Endometrial microvascular endothelial cells (primary cell): ENCODE results near the gene ZMIZ1. TPM values are rescaled to one million over a fixed set of nuclear protein-coding genes. Genes with fewer than 3 reads are reported as not detected.

Experiments used
- in situ Hi-C: cut with HindIII; loops from 2 replicates; pipeline ENCODE4 v1.10.0; 2017; ENCODE audit warnings: low sequenced_read_pairs, low pct_unique_long_range_greater_than_20kb; ENCODE audit errors: inconsistent ontology term
- total RNA-seq: library from RNA; depleted of rRNA; stranded (reverse); fragments of >200 nt; gene quantifications from one replicate; pipeline ENCODE4 v1.2.3, GENCODE V29; 2015; ENCODE audit errors: inconsistent ontology term

Gene ZMIZ1
- total RNA-seq, 1 donor from 2014 or later = 19.5 TPM

DNA sequence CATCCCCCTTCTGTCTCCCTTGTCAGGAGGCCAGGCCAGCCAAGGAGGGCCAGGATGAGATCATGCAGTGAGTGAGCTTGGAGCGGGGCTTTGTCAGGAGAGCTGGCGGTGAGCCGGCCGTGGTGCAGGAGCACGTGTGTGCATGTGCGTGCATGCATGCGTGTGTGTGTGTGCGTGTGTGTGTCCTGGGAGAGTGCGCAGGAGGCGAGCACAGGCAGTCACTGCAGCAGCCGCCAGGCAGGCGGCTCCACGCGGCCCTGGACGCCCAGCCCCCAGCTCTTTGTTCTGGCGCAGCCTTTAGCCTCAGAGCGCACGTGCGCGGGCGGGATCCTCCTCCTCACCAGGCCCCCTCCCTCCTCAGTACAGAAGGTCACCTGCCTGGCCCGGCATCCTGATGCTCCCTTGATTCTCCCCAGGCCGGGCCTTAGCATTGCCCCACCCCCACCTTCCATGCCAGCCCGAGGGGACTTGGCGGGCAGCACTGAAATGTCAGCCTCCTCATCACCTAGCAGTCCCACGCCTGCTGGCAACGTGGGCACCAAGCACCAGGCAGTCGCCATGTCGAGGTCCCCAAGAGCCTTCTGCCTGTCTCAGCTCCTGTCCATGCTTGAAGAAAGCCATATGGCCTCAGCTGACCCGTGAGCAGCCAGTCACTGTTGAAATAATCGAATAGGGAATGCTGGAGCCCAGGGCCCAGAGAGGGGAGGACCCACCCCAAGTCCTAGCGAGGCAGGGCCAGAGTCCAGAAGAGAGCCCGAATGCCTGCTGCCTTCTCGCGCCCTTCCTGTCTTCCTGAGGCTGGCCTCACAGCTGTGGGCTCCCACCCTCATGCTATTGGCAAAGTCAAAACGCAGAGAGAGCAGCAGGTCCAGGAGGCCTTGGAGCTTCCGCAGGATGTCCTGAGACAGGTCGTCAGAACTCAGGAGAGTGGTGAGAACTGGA lies 152.6 kb downstream of the ZMIZ1 start:
- in situ Hi-C loops = no loop called here

DNA sequence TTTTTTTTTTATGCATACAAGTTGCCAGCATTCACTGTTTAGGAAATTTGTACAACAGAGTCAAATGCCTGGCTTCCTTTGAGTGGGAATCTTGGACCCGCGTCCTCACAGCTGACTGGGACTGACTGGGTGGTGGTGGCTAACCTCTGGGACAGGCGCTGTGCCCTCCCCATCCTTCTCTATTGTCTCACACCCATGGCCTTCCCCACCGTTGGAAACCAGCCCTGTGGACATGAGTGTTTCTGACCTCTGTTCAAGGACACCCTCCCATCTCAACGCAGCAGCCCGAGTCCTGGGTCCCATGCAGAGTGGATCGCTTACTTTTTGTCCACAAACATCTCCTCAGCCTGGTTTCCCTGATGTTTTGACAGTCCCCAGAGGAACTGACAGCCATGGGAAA lies 153.4 kb downstream of the ZMIZ1 start:
- in situ Hi-C loops = no loop called here

DNA sequence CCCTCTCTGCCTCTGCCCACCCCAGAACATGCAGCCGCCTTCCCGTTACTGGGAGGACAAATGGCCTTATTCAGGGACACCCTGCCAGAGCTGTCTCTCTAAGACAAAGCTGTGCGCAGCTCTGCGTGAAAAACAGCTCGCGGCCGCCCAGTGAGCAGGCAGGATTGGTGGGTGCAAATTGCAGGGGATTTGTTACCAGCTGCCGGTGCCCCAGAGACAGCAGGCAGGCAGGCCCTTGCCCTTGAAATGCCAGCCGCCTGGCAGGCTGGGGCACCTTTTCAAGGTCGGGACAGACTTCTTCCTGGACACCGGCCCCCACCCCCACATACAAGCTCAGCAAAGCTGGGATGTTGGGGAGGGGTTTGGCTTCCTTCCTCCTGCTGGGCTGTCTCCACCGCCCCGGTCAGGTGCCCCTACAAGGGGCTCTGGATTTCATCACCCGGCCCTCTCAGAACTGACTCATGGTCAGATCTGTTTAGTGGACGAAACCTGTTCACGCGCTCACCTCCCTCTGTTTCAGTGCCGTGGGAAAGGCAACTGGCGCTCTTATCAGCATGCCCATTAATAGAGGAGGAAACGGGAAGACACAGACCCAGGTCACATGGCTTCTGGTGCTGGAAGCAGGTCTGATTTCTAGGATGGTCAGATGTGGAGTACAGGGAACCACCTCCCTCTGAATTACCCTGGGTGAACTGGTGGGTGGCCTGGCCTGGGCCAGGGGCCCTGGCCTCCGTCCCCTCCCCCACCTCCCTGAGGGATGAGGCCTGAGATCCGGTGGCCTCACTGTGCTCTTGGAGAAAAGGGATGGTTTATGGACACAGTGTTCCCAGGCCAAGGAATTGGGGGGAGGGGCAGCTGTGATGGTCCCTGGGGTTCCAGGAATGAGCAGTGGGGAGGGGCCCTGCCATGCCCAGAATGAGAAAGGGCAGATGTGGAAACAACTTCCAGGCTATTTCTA lies 154.6 kb downstream of the ZMIZ1 start:
- in situ Hi-C loops = no loop called here

DNA sequence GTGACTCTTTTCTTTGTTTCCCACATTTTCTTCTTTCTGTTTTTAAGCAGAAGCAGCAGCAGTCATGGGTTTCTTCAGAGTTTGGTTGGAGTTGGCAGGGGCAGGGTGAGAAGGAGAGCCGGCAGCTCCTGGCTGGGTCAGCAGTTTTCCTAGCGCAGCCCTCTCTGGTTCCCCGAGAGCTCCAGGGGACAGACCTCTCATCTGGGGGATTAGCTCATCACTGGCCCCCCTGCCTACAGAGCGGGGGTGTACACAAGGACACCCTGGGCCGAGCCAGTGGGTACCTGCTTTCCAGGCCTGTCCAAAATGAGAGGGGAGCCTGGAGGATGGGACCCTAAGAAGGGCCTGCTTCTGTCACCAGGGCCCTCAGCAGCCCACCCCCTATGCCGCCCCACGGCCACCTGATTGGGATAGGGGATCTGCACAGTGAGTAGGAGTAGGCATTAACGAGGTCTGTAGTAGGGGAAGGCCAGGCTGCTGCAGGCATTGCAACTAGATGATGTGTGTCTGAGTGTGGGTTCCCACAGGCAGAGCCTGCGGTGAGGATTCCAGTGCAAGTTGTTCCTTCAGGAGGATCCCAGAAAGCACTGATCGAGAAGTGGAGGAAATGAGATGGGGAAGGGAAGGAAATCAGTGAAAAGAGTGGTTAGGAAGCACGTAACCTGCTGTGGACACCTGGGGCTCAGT lies 155.6 kb downstream of the ZMIZ1 start:
- in situ Hi-C loops = no loop called here

DNA sequence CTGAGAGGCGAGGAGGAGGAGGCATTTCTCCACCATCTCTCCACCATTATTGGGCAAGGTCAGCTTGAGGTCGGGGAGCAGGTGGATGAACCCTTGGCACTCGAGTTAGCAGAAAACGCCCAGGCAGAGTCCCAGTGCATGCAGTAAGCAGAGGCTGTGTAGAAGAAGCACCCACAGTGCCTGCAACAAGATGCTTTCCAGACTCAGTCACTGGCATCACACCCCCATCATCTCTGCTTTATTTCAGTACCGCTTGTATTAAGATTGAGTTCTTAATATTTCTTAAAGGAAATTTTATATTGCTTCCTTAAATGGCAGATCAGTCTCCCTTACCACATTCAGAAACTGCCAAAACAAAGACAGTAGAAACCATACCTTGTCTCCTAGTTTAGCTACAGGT lies 156.2 kb downstream of the ZMIZ1 start:
- in situ Hi-C loops = no loop called here

DNA sequence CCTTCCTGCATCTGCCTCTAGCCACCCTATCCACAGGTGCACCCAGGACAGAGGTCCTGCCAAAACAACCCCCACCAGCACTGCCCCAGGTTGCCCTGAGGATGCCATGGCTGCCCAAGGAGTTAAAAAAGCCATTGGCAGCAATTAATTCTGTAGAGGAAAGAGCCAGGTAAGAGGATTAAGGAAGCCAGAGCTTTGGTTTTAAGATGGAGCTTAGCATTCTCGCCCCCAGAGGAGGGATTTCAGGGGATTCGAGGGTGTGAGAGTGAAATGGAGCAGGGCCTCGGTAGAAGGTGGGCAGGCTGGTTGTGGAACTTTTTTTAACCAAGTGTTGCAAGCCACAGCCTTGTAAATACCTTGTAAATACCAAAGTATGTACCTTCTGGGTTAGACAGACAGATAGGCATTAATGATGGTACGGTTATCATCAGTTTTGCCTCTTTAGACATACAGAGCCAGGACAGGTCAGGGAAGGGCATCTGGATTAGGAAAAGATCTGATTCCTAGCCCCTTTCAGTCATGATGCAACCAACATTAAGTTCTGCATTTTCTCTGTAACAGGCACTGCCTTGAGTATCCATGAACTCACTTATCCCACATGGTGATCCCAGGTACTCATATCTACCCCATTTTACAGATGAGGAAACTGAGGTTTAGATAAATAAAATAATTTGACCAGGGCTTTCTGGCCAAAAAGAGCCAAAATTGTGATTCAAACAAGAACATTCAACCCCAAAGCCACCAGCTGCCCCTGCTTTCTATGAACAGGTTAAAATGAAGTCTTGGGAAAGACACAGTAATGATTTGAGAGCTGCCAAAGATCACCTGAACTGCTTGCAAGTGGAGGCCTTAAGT lies 157.9 kb downstream of the ZMIZ1 start:
- in situ Hi-C loops = no loop called here

DNA sequence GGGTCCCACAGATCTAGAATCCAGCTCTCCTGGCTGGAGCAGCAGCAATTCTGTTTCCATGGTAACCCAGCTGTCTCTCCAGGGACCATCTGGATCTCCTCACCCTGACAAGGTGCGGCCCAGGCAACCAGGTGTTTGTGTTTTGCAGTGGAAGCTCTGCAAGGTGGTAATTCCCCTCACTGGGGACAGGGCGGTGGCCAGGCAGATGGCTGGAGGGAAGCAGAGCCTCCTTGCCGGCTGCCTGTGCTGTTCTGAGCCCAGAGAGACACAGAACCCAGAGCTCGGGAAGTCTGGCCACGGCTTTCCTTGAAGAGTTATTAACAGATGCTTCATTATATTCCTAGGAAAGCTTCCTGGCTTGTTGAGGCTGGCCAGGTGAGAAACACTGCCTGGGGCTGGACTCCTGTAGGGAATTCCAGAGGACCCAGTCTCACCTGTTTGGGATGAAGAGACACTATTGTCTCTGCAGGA lies 160.3 kb downstream of the ZMIZ1 start:
- in situ Hi-C loops = no loop called here

DNA sequence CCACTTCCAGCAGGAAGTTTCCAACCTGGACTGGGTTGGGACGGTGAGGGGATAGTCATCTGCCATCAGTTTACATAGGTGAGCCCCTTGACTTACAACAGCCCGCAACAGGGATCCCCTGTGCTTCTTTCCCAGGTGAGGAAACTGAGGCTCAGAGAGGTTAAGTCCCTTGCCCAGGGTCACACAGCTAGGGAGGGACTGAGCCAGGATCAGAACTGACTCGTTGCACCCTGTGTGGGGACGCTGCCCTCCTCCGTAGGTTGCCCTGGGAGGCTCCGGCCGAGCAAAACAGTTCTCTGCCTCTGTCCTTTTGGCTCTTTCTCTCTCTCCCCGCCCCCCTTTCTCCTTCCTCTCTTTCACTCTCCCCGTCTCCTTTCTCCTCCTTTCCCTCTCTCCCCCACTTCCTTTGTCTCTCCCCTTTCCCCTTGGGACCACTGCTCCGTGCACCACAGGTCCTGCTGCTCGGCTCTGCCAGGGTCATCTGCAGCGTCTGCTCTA lies 161.1 kb downstream of the ZMIZ1 start:
- in situ Hi-C loops = no loop called here

DNA sequence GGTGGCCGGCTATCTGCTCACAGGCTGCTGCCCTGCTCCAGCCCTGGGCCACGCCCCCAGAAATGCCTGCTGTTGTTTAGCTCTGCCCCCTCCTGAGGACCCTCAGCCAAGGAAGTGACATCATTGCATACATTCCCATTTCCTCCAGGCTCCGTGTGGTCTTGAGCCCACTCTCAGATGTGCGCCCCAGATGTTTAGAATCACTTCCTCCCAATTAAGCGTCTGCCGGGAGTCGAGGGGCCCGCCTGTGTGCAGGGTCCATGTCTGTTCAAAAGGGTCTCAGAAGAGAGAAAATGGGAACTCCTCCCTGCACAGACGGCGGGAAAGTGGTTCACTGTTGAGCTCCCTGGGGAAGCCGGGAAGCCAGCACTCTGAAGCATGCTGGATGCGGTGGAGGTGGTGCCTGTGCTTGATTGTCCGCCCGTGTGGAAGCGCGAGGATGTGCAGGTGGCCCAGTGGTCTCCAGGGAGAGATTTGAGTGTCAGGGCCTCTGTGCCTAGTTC lies 161.6 kb downstream of the ZMIZ1 start:
- in situ Hi-C loops = no loop called here

DNA sequence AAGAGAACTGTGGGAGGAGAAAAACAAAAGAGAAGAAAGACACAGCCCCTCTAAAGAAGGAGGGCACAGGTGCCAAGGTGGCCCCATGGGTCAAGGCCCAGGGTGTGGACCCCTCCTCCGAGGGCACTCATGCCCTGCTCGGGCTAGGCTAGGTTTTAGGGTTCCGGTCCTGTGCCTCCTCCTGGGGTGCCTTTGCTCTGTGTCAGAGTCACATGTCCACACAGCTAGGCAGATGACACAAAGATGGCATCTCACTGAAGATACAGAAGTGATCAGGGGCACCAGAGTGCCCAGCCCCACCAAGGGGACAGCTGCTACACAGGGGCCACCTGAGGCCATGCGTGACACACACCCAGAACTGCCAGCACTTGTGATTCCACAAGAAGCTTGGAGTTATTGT lies 162.1 kb downstream of the ZMIZ1 start:
- in situ Hi-C loops = no loop called here

DNA sequence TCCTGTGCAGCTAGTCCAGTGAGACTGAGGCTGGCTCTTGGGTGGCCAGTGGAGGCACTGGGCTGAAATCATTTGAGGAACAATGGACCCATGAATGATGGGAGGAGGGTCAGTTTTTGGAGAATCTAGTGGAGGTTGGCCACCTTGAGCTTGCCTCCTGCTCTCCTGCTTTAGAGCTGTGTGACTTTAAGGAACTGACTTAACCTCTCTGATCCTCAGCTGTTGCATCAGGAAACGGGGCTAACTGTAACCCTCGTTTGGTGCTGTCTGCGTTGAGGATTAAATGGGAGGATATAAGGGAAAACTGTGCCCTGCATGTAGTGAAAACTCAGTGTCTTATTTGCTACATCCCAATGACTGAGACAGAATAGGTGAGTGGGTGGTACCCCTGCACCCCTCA lies 163.1 kb downstream of the ZMIZ1 start:
- in situ Hi-C loops = no loop called here

DNA sequence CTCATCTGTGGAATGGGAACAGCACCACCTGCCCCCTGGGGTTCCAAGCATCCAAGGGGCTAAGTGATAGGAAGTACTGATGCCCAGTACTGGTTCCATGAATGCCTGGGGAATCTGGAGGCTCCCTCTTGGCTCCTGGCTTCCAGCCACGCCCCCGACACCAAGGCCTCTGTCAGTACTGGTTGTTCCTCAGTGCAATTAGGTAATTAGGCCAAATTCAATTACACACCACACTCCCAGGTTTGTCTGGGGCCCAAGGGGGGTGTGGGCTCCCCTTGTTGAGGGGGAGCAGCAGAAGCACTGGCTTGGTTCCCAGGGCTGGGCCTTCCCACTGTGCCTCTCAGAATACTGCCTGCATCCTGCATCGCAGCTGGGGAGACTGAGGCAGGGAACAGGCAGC lies 164.1 kb downstream of the ZMIZ1 start:
- in situ Hi-C loops = no loop called here

DNA sequence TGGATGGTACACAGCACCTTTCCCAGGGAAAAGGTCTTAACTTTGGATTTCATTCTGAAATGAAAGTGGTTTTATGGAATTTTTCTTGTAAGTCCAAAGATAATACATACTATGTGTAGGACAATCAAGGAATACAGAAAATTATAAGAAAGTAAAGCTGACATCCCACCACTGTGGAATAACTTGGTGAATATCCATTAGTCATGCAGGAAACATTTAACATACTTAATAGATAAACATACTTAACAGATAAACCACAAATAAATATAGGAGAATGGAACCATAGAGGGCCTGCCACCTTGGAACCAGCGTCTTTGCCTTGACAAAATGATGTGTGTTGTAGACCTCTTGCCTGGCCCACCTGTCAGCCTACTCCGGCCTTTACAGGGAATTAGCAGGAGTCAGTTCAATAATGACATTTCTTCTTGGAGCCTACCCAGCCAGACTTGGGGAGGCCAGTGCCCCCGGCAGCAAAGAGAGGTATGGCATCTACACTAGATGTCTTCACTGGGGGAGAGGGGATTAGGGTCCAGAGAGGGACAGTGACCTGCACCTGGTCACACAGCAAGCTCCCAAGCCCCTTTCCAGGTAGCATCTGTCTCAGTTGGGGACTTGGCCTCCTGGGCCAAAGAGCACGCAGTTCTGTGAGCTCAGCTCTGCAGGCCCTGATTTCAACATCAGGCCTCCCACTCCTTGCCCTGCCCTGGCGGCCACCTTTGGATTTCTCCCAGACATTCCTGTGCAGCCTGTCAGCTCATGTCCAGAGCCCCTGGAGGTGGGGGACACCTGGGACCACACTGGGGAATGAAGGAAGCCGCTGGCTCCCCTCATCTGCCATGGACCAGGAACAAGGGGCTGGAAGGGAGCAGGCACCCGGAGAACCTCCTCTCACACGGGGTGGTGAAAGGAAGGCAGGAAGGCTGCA lies 165.9 kb downstream of the ZMIZ1 start:
- in situ Hi-C loops = no loop called here

DNA sequence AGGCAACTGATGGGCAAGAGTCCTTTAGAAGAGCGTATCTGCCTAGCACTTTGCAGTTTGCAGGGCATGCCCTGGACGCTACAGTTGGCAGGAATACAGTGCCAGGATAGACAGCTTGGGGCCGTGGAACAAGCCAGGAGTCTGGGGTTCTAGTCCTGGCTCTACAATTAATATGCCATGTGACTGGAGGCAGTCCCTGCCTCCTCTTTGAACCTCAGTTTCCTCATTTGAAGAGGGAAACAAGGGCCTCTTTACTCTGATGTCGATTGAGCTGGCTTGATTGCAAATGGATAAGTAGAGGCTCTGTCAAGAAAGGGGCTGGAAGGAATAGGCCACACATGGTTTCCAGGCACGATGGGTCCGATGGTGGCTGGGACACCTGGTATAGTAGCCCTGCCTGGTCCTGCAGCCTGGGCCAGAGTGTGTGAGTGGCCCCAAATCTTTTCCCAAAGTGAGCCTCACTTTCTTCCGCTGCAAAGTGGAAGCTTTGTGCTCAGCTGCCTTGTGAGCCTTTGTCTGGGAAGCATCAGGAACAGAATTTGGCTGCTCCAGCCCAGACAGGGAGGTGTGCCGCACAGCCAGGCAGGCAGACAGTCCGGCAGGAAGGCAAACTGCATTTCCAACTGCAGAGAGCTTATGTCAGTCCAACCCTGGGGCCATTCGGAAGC lies 167.1 kb downstream of the ZMIZ1 start:
- in situ Hi-C loops = no loop called here

DNA sequence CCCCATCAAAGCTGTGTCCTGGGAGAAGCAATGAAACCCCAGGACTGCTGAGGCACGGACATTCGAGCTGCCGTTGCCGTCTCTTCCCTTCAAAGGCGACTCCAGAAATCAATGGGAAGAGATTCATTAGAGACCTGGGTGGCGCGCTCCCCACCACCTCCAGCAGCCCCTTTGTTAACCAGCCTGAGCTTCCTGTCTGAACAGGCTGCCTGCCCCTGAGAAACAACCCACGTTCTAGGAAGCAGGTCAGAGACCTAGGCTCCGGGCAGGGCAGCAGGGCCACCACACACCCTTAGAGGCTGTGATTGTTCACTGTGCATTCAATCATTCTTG lies 167.6 kb downstream of the ZMIZ1 start:
- in situ Hi-C loops = no loop called here

DNA sequence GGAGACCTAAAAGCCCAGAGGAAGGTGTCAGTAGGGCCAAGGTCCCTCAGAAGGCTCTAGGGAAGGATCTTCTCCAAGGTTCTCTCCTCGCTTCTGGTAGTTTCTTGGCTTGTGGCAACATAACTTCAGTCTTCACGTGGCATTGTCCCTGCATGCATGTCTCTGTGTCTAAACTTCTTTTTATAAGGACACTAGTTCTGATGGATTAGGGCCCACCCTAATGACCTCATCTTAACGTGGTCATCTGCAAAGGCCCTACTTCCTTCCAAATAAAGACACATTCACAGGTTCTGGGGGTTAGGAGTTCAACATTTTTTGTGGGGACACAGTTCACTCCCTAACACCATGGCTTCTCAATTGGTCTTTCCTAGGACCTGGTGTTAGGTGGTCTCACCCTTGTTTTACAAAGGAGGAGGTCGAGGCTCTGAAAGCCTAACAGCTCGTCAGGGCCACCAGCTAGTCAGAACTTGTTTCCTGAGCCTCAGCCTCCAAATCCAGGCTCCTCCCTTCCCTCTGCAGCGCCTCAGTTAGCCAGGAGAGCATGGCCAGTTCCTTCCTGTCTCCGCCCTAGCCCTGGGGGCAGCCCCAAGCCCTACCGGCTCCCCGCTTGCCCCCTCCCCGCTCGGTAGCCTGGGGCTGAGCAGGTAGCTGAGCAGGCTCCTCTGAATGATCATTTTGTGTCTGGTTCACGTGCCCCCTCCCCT lies 168.8 kb downstream of the ZMIZ1 start:
- in situ Hi-C loops = no loop called here
